Fibroblast of lung (primary cell): ENCODE data around the gene OR56A5. TPM values are rescaled to one million over a fixed set of nuclear protein-coding genes. Genes with fewer than 3 reads are reported as not detected.

Source experiments
- DNase-seq, 2 donors: peaks; one replicate each; pipeline versions ENCODE4 v3.0.0 to v3.0.0-alpha.2; 2010; ENCODE audit warnings: low read depth in 2 of 2
- H2AFZ ChIP-seq: 2 replicates; pipeline ENCODE4 v1.5.1; 2012; ENCODE audit warnings: low read length, control low read depth, inconsistent platforms
- H3K27ac ChIP-seq: 2 replicates; pipeline ENCODE4 v1.5.1; 2011; ENCODE audit warnings: low read length, control low read depth; ENCODE audit not compliant: insufficient read depth
- H3K27me3 ChIP-seq: 2 replicates; pipeline ENCODE4 v1.5.1; 2011; ENCODE audit warnings: mild to moderate bottlenecking, low read length; ENCODE audit not compliant: control insufficient read depth, insufficient read depth
- H3K36me3 ChIP-seq: 2 replicates; pipeline ENCODE4 v1.5.1; 2011; ENCODE audit warnings: low read length; ENCODE audit not compliant: control insufficient read depth, insufficient read depth
- H3K4me1 ChIP-seq: 2 replicates; pipeline ENCODE4 v1.5.1; 2011; ENCODE audit warnings: low read length; ENCODE audit not compliant: control insufficient read depth, insufficient read depth; ENCODE audit errors: extremely low read depth
- H3K4me2 ChIP-seq: 2 replicates; pipeline ENCODE4 v1.5.1; 2011; ENCODE audit warnings: low read length, control low read depth; ENCODE audit not compliant: insufficient read depth; ENCODE audit errors: extremely low read depth
- H3K4me3 ChIP-seq, 4 experiments: fragments of 200-600 bp in 1 of 4; sonication (generic) in 1 of 4; replicated peaks in 1 of 4; 2 replicates each; pipeline ENCODE4 v1.5.1; 2011 to 2016; ENCODE audit warnings: low read length in 4 of 4, low read depth in 3 of 4, mild to moderate bottlenecking in 3 of 4, control low read depth in 2 of 4, inconsistent platforms in 1 of 4, mixed read lengths in 1 of 4; ENCODE audit not compliant: insufficient read depth in 1 of 4; ENCODE audit errors: control extremely low read depth in 1 of 4
- H3K79me2 ChIP-seq: 2 replicates; pipeline ENCODE4 v1.5.1; 2012; ENCODE audit warnings: mild to moderate bottlenecking, low read length, inconsistent platforms; ENCODE audit not compliant: control insufficient read depth, insufficient read depth
- H3K9ac ChIP-seq: 2 replicates; pipeline ENCODE4 v1.5.1; 2011; ENCODE audit warnings: mild to moderate bottlenecking, low read length, control low read depth; ENCODE audit not compliant: insufficient read depth
- H3K9me3 ChIP-seq: 2 replicates; pipeline ENCODE4 v1.5.1; 2012; ENCODE audit warnings: low read depth, low read length; ENCODE audit not compliant: control insufficient read depth, insufficient read depth
- H4K20me1 ChIP-seq: 2 replicates; pipeline ENCODE4 v1.5.1; 2011; ENCODE audit warnings: low read length; ENCODE audit not compliant: control insufficient read depth, insufficient read depth; ENCODE audit errors: extremely low read depth
- EZH2 ChIP-seq: IDR thresholded peaks from 2 replicates; pipeline ENCODE4 v1.5.1; 2012; ENCODE audit warnings: low read length, control low read depth, mild to moderate bottlenecking; ENCODE audit errors: missing control alignments
- polyA plus RNA-seq, 2 donors: library from polyadenylated mRNA; depleted of rRNA in 1 of 2; stranded (reverse) in 1 of 2; unstranded in 1 of 2; fragments of >200 nt; gene quantifications; 2 replicates each; pipeline ENCODE4 v1.2.1, GENCODE V29; 2011 to 2012; ENCODE audit warnings: missing spikeins in 1 of 2
- total RNA-seq: library from RNA; depleted of rRNA; stranded (reverse); fragments of >200 nt; gene quantifications from 2 replicates; pipeline ENCODE4 v1.2.1, GENCODE V29; 2014
- TF ChIP-seq, protein P1 (sequence below), 2 donors: IDR thresholded peaks in 1 of 2; conservative IDR thresholded peaks in 1 of 2; 1 replicate in 1 of 2; 2 replicates in 1 of 2; pipeline ENCODE4 v1.5.1; 2011 to 2012; ENCODE audit warnings: low read length in 2 of 2, control low read depth in 1 of 2, inconsistent platforms in 1 of 2, low read depth in 1 of 2, mild to moderate bottlenecking in 1 of 2

The OR56A5 gene
- total and polyA plus RNA-seq, 2 donors (not counting 1 experiment from before 2014, with no cell fraction given), result not detected

DNA sequence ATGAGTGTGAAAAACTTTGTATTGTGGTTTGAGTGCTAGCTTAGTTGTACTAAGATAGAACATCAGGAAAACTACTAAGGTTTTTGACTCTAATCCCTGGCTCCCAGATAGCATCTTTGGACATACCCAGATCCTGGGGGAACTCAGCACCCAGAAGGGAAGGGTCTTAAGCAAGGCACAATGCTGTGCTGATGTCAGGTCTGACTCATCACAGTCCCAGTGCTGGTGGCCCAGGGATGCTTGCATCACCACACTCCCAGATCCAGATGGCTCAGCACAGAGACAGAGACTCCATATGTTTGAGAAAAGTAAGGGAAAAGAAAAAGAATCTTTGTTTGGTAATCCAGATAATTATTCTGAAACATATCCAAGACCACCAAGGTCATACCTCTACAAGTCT lies 44.5 kb downstream of the OR56A5 start:
- H3K27me3 ChIP-seq, result no peaks in the 10 kb centered on the region
- H3K9ac ChIP-seq, result no peak overlapping the region
- no peaks in the 10 kb centered on the region for H3K79me2 ChIP-seq
- no peak for TF ChIP-seq EZH2
- TF ChIP-seq, protein P1, sequence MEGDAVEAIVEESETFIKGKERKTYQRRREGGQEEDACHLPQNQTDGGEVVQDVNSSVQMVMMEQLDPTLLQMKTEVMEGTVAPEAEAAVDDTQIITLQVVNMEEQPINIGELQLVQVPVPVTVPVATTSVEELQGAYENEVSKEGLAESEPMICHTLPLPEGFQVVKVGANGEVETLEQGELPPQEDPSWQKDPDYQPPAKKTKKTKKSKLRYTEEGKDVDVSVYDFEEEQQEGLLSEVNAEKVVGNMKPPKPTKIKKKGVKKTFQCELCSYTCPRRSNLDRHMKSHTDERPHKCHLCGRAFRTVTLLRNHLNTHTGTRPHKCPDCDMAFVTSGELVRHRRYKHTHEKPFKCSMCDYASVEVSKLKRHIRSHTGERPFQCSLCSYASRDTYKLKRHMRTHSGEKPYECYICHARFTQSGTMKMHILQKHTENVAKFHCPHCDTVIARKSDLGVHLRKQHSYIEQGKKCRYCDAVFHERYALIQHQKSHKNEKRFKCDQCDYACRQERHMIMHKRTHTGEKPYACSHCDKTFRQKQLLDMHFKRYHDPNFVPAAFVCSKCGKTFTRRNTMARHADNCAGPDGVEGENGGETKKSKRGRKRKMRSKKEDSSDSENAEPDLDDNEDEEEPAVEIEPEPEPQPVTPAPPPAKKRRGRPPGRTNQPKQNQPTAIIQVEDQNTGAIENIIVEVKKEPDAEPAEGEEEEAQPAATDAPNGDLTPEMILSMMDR (conservative IDR thresholded peaks at IDR 0.05 in 1 of 2, IDR thresholded peaks at IDR 0.05 in 1 of 2; ENCODE audit: low read depth in 1 of 2, low read length in 2 of 2), result no peak
- H3K36me3 ChIP-seq, result no peaks in the 10 kb centered on the region
- DNase-seq, result no peak
- H4K20me1 ChIP-seq, result no peaks in the 10 kb centered on the region
- no peaks in the 10 kb centered on the region for H3K9me3 ChIP-seq
- H3K4me2 ChIP-seq, result no peak overlapping the region
- H2AFZ ChIP-seq, result no peak overlapping the region
- no peak overlapping the region for H3K27ac ChIP-seq
- no peak overlapping the region for H3K4me3 ChIP-seq
- H3K4me1 ChIP-seq, result no peaks in the 10 kb centered on the region

DNA sequence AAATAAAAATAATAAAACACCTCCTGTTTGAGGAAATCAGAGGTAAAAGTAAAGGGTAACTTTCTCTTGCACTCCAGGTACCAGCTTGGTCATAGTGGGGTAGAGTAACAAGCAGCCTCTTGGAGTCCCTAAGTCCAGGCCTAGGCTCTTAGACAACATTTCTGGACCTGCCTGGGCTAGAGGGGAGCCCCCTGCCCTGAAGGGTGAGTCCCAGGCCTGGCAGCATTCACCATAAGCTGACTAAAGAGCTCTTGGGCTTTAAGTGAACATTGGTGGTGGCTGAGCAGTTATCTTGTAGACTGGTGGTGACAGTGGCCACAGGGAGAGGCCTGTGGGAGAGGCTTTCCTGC lies 44.9 kb downstream of the OR56A5 start:
- no peak overlapping the region for H3K4me3 ChIP-seq
- H3K36me3 ChIP-seq, result no peaks in the 10 kb centered on the region
- no peaks in the 10 kb centered on the region for H3K79me2 ChIP-seq
- no peaks in the 10 kb centered on the region for H4K20me1 ChIP-seq
- no peaks in the 10 kb centered on the region for H3K27me3 ChIP-seq
- H2AFZ ChIP-seq, result no peak overlapping the region
- H3K9me3 ChIP-seq, result no peaks in the 10 kb centered on the region
- H3K4me2 ChIP-seq, result no peak overlapping the region
- no peak overlapping the region for H3K27ac ChIP-seq
- no peak for TF ChIP-seq EZH2
- TF ChIP-seq, protein P1 (conservative IDR thresholded peaks at IDR 0.05 in 1 of 2, IDR thresholded peaks at IDR 0.05 in 1 of 2; ENCODE audit: low read depth in 1 of 2, low read length in 2 of 2), result no peak
- no peak overlapping the region for H3K9ac ChIP-seq
- no peaks in the 10 kb centered on the region for H3K4me1 ChIP-seq
- DNase-seq, result no peak

DNA sequence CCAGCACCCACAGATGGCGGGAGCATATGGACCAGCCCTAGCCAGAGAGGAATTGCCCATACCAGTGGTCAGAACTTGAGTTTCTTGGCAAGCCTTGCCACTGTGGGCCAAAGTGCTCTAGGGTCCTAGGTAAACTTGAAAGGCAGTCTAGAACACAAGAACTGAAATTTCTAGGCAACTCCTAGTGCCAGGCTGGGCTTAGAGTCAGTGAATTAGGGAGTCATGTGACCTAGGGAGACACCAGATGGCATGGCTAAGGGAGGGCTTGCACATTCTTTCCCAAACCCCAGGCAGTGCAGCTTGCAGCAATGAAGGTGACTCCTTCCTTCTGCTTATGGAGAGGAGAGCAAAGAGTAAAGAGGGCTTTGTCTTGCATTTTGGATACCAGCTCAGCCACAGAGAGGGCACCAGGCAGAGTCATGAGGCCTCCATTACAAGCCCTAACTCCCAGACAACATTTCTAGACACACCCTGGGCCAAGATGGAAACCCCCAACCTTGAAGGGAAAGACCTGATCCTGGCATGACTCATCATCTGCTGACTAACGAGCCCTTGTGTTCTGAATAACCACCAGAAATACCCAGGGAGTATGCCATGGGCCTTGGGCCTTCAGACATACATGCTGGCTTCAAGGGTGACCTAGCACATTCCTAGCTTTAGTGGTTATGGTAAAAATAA lies 45.4 kb downstream of the OR56A5 start:
- no peak overlapping the region for H3K9ac ChIP-seq
- H3K4me3 ChIP-seq, result no peak overlapping the region
- no peak overlapping the region for H3K27ac ChIP-seq
- H3K4me1 ChIP-seq, result no peaks in the 10 kb centered on the region
- H2AFZ ChIP-seq, result no peak overlapping the region
- H3K27me3 ChIP-seq, result no peaks in the 10 kb centered on the region
- H3K9me3 ChIP-seq, result no peaks in the 10 kb centered on the region
- H4K20me1 ChIP-seq, result no peaks in the 10 kb centered on the region
- no peaks in the 10 kb centered on the region for H3K36me3 ChIP-seq
- TF ChIP-seq EZH2, result no peak
- TF ChIP-seq, protein P1 (conservative IDR thresholded peaks at IDR 0.05 in 1 of 2, IDR thresholded peaks at IDR 0.05 in 1 of 2; ENCODE audit: low read depth in 1 of 2, low read length in 2 of 2), result no peak
- H3K79me2 ChIP-seq, result no peaks in the 10 kb centered on the region
- no peak for DNase-seq
- no peak overlapping the region for H3K4me2 ChIP-seq

Other genes starting within 250 kb of the OR56A5 start
- not detected in 2 replicates for gene OR56B1, start 232.0 kb downstream of the OR56A5 start, total RNA-seq
- not detected in 2 replicates for gene OR56B1, start 232.0 kb downstream of the OR56A5 start, polyA plus RNA-seq
- 0.33 TPM in 1 of 2 replicates, not detected in the other for gene OR52N4, start 214.3 kb downstream of the OR56A5 start, total RNA-seq
- 0.08 TPM in 1 of 2 replicates, not detected in the other for gene OR52N4, start 214.3 kb downstream of the OR56A5 start, polyA plus RNA-seq
- not detected in 2 replicates for gene OR52N5, start 185.1 kb downstream of the OR56A5 start, total RNA-seq
- not detected in 2 replicates for gene OR52N5, start 185.1 kb downstream of the OR56A5 start, polyA plus RNA-seq
- gene OR52N1, start 177.2 kb downstream of the OR56A5 start, total RNA-seq, result not detected in 2 replicates
- gene OR52N1, start 177.2 kb downstream of the OR56A5 start, polyA plus RNA-seq, result not detected in 2 replicates
- gene OR52N2, start 159.6 kb downstream of the OR56A5 start, total RNA-seq, result not detected in 2 replicates
- gene OR52N2, start 159.6 kb downstream of the OR56A5 start, polyA plus RNA-seq, result not detected in 2 replicates
- under 0.01 TPM in 1 of 2 replicates, not detected in the other for gene OR52E6, start 126.6 kb downstream of the OR56A5 start, total RNA-seq
- gene OR52E6, start 126.6 kb downstream of the OR56A5 start, polyA plus RNA-seq, result not detected in 2 replicates
- not detected in 2 replicates for gene OR52E8, start 110.8 kb downstream of the OR56A5 start, total RNA-seq
- gene OR52E8, start 110.8 kb downstream of the OR56A5 start, polyA plus RNA-seq, result not detected in 2 replicates
- gene OR52E4, start 87.9 kb downstream of the OR56A5 start, total RNA-seq, result not detected in 2 replicates
- gene OR52E4, start 87.9 kb downstream of the OR56A5 start, polyA plus RNA-seq, result not detected in 2 replicates
- gene OR52E5, start 75.3 kb downstream of the OR56A5 start, total RNA-seq, result not detected in 2 replicates
- gene OR52E5, start 75.3 kb downstream of the OR56A5 start, polyA plus RNA-seq, result not detected in 2 replicates
- gene OR56A3, start 26.2 kb downstream of the OR56A5 start, total RNA-seq, result not detected in 2 replicates
- not detected in 2 replicates for gene OR56A3, start 26.2 kb downstream of the OR56A5 start, polyA plus RNA-seq
- not detected in 2 replicates for gene OR52L1, start 18.5 kb upstream of the OR56A5 start, total RNA-seq
- not detected in 2 replicates for gene OR52L1, start 18.5 kb upstream of the OR56A5 start, polyA plus RNA-seq
- gene OR56A4, start 38.5 kb upstream of the OR56A5 start, total RNA-seq, result not detected in 2 replicates
- not detected in 2 replicates for gene OR56A4, start 38.5 kb upstream of the OR56A5 start, polyA plus RNA-seq
- not detected in 2 replicates for gene OR56A1, start 62.3 kb upstream of the OR56A5 start, total RNA-seq
- gene OR56A1, start 62.3 kb upstream of the OR56A5 start, polyA plus RNA-seq, result not detected in 2 replicates
- gene OR56B4, start 139.2 kb upstream of the OR56A5 start, total RNA-seq, result not detected in 2 replicates
- gene OR56B4, start 139.2 kb upstream of the OR56A5 start, polyA plus RNA-seq, result not detected in 2 replicates
- not detected in 2 replicates for gene OR52B2, start 201.8 kb upstream of the OR56A5 start, total RNA-seq
- gene OR52B2, start 201.8 kb upstream of the OR56A5 start, polyA plus RNA-seq, result not detected in 2 replicates
- gene OR52W1, start 230.7 kb upstream of the OR56A5 start, total RNA-seq, result not detected in 2 replicates
- gene OR52W1, start 230.7 kb upstream of the OR56A5 start, polyA plus RNA-seq, result not detected in 2 replicates
- not detected in 2 replicates for gene C11orf42, start 237.1 kb upstream of the OR56A5 start, total RNA-seq
- gene C11orf42, start 237.1 kb upstream of the OR56A5 start, polyA plus RNA-seq, result not detected in 2 replicates